SK-N-SH (cell line): ENCODE measurements around the gene CCDC91.

Experiments used
- GATA2 ChIP-seq: sonication (generic); formaldehyde crosslinking; IDR thresholded peaks from 2 replicates; pipeline ENCODE4 v1.5.0; 2020; ENCODE audit warnings: mild to moderate bottlenecking, missing genetic modification reagents
- IRF3 ChIP-seq: fragments of 150-350 bp; IDR thresholded peaks from 2 replicates; pipeline ENCODE4 v1.6.1; 2016; ENCODE audit warnings: mild to moderate bottlenecking, low read depth, low read length
- MEF2A ChIP-seq: IDR thresholded peaks from 2 replicates; pipeline ENCODE4 v1.4.0; 2012; ENCODE audit warnings: low read depth, borderline replicate concordance
- POLR2AphosphoS5 ChIP-seq: IDR thresholded peaks from 2 replicates; pipeline ENCODE4 v1.6.1; 2012; ENCODE audit warnings: low read depth, low read length
- RCOR1 ChIP-seq: fragments of 150-350 bp; IDR thresholded peaks from 2 replicates; pipeline ENCODE4 v1.6.1; 2017; ENCODE audit warnings: antibody characterized with exemption, low read length
- TAF1 ChIP-seq: IDR thresholded peaks from 2 replicates; pipeline ENCODE4 v1.6.1; 2012; ENCODE audit warnings: low read depth, mild to moderate bottlenecking, low read length, moderate library complexity, borderline replicate concordance
- TF ChIP-seq, protein P1 (sequence below): fragments of 200-600 bp; sonication (generic); IDR thresholded peaks from 2 replicates; pipeline ENCODE4 v1.6.1; 2017; ENCODE audit warnings: antibody characterized with exemption, mild to moderate bottlenecking, moderate library complexity

- TF ChIP-seq, protein P1, sequence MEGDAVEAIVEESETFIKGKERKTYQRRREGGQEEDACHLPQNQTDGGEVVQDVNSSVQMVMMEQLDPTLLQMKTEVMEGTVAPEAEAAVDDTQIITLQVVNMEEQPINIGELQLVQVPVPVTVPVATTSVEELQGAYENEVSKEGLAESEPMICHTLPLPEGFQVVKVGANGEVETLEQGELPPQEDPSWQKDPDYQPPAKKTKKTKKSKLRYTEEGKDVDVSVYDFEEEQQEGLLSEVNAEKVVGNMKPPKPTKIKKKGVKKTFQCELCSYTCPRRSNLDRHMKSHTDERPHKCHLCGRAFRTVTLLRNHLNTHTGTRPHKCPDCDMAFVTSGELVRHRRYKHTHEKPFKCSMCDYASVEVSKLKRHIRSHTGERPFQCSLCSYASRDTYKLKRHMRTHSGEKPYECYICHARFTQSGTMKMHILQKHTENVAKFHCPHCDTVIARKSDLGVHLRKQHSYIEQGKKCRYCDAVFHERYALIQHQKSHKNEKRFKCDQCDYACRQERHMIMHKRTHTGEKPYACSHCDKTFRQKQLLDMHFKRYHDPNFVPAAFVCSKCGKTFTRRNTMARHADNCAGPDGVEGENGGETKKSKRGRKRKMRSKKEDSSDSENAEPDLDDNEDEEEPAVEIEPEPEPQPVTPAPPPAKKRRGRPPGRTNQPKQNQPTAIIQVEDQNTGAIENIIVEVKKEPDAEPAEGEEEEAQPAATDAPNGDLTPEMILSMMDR = no peak
- TF ChIP-seq MEF2A = no peak
- TF ChIP-seq IRF3 = no peak
- TF ChIP-seq TAF1 = no peak
- no peak for TF ChIP-seq POLR2AphosphoS5
- TF ChIP-seq RCOR1 = no peak
- TF ChIP-seq GATA2 = no peak
Observed at GRCh38 chr12:28313631-28314030, 123.4 kb downstream of the CCDC91 start.
